Left ventricle myocardium superior (tissue), 1 donor: ENCODE measurements around the gene ST6GALNAC6. TPM values are rescaled to one million over a fixed set of nuclear protein-coding genes. Genes with fewer than 3 reads are reported as not detected.
"Not testable (repeated sequence)": the region's sequence is repeated elsewhere in the genome, so short reads cannot be mapped to it uniquely, and the experiment has no call there.

Experiments used
- ATAC-seq: fragments of 200-7000 bp; cut with Tn5 transposase; one replicate; pipeline ENCODE4 v1.9.1; 2020; ENCODE audit warnings: mild to moderate bottlenecking, moderate library complexity
- DNase-seq: peaks from one replicate; pipeline ENCODE4 v3.0.0-alpha.2; 2020
- intact Hi-C: fragments of 100-400 bp; cut with micrococcal nuclease; formaldehyde crosslinking; loops from one replicate; pipeline ENCODE4 v1.11.0; 2022
- total RNA-seq: library from RNA; stranded (reverse); fragmentation: NEBNext Ultra II Directional; extraction: Animal tissue kit (Norgen Biotek cat#: 25700); gene quantifications from one replicate; pipeline ENCODE4 v1.2.1, GENCODE V29; 2021
- donor health status: DM: no; HTN: yes; CAD: no; lungs with severe emphysema.

The ST6GALNAC6 gene
- total RNA-seq, 1 donor from 2014 or later, result 50.5 TPM

DNA sequence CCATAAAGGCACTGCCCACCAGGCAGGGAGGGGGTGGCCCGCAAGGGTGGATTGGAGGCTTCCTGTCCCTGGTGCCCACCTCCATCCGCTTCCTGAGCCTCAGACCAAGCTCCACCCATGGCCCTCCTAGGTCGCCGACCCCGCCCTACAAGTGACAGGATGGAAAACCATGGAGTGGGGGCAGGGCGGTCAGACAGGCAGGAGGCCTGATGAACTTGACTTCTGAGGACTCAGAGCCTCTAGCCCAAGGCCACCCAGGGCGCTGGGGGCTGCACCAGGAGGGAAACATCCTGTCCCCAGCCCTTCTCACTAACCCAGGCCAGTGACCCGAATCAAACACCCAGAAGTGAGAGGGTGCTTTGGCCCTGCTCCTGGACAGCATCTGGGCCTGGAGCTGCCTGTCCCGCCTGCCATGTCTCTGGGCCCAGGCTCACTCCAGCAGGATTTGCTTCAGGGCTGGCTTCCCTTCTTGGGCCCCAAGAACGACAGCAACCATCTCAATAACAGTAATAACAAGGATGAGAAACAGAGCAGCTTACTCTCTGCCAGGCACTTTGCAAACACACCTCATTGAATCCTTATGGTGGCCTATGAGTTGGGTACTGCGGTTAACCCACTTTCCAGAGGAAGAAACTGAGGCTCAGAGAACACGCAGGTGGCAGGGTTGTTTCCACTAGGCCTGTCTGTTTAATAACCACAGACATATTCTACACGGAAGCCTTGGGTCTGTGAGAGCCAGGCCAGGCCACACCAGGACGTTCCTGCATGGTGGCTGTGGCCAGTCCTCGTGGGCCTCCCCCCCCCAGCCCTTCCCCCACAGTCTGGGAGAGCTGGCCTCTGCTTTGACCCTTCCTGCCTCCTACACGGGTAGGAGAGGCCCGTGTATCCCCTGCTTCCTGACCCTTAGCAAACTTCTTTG lies 4.4 kb upstream of the ST6GALNAC6 start:
- DNase-seq (peak; percentile 83), ATAC-seq (peak; percentile 43)
- intact Hi-C loops, result no loop called here

DNA sequence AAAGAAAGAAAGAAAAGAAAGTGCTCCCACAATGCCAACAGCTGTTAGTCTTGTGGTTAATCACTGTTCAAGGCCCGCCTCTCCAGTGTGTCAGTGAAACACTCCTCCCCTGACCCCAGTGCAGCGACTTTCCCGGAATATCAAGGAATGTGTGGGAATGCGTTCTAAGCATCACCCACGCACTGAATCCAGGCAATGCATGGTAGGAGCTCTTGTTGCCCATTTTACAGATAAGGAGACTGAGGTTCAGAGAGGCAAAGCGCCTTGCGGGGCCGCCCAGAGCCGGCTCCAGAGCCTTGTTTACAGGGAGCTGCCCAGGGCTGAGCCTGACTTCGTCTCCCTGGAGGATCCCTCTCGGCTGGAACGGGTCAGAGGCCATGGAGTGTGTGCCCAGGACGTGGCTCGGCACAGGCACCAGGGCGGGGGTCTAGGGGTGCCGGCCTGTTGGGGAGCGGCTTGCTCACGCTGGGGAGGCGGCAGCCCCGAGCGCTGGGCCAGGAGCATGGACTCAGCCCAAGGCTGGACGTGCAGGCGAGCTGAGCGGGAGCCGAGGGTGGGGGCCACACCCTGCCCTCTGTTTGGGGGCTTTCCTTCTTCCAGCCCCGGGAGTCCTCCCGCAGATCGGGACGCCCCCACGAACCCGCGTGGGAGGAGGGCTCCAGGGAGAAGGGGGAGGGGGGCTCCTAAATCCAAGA lies 823 bp downstream of the ST6GALNAC6 start:
- ATAC-seq (peak; percentile 58), DNase-seq (peak; percentile 69)
- intact Hi-C loops, result no loop called here

DNA sequence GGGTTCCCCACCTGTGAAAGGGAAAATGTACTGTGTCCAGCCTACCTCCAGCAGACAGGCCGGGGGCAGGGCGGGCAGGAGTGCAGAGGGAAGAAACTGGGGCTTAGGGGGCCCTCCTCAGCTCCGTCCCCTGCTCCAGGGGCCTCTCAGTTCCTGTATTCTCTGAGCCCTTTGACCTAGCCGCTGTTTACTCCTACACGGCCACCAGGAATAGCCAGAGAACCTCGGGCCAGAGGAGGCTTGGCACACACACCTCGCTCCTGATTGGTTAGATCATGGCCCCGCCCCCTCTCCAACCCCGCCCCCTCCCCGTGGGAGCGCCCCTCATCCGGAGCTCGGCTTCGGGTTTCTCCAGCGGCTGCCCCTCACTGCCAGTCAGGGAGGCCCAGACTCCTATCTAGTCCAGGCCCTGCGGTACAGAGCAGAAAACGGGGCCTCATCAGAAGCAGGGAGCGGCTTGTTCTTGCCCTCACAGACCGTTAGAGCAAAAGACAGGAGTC lies 2.2 kb downstream of the ST6GALNAC6 start:
- intact Hi-C loops, result no loop called here
- peak; percentile 86 for ATAC-seq
- peak; percentile 87 for DNase-seq

DNA sequence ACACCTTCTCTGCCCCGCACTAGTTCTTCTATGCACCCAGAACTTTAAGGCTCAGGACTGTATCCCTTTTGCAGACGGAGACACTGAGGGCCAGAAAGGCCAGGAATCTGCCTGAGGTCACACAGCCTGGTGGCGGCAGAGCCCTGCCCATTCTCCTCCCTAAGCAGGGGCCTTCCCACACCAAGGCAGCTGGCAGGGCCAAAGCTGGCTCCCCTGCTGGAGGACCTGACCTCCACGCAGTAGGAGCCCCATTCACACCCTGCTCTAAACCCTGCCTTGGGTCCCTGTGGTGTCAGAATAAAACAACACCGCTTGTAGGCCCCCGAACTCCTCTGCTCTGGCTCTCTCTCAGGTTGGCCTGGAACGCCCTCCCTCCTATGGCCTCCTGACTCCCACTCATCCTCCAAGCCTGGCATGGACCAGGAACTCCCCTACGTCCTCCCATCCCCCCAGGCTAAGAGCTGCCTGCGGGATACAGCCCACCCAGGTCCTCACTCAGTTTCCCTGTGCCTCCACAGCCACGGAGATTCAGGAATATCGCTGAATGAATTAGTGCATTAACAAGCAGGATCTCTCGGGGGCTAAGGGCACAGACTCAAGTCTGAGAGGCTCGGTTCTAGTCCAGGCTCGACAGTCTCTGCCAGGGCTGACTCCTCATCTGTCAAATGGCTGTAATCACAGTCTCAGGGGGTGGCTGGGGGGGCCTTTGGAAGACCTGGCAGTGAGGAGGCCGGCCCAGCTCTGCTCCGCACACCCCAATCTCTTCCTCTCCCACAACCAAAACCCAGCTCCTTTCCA lies 2.8 kb downstream of the ST6GALNAC6 start:
- ATAC-seq, result no peak
- intact Hi-C loops, result no loop called here
- DNase-seq, result no peak

DNA sequence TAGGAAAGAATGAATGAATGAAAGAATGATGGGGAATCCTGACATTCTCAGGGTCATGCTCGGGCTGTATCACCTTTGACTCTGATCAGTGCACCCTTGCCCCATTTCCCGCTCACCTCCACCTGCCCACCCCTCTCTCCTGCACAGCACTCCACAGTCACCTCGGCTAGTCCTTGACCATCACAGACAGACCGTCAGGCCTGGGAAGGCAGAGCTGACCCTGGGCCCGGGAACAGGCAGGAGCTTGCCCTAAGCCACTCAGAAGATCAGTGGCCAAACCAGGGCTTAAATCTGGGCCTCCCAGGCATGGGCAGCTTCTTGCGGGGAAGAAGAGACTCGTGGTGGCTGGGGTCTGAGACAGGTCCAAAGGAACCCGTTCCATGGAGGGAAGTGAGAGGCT lies 3.6 kb downstream of the ST6GALNAC6 start:
- intact Hi-C loops, result no loop called here
- DNase-seq, result no peak
- no peak for ATAC-seq

DNA sequence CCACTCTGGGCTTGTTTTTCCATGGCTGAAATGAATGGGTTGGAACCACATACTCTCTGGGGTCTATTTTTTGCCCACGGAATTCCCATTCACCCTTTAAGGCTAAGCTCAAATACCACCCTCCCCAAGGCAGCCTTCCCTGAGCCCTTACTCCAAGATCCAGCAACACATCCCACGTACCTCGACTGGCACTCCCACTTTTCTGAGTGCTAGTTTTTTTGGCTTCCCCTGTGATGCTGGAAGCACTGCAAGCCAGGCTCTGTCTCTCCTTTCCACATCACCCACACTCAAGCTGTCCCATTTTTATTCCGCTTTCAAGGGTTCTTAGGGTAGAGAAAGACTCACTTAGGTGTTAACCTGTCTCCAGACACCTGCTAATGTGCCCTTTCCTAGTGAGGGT lies 6.0 kb downstream of the ST6GALNAC6 start:
- intact Hi-C loops, result no loop called here
- DNase-seq (no peak), ATAC-seq (no peak)

DNA sequence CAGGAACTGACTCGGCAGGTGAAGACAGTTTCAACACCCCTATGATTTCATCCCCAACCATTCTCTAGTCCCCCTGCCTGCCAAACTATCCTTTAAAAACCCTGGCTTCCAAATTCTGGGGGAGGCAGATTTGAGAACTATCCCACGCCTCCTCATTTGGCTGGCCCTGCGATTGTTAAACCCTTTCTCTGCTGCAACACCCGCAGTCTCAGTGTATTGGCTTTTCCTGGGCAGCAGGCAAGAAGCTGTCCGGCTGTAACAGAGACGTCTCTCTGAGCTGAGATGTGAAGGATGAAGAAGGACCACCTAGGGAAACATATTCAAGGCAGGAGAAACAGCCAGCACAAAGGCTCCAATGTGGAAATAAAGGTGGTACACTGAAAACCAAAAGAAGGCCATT lies 6.6 kb downstream of the ST6GALNAC6 start:
- no peak for ATAC-seq
- intact Hi-C loops, result no loop called here
- no peak for DNase-seq

DNA sequence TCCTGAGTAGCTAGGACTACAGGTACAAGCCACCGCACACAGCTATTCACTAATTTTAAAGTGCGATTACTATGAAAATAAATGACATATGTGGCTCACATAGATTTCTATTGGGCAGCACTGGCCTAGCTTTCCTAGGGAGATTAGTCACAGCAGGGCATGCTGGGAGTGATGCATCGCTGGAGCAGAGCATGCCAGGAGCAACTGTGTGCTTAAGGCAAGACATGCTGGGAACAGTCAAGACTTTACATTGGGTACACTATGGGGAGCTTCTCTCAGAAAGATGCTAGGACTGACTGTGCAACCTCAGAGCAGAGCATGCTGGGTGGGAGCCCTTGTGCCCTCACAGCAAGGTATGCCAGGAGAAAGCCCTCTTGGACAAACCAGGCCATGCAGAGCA lies 9.3 kb downstream of the ST6GALNAC6 start:
- intact Hi-C loops, result no loop called here
- ATAC-seq (no peak), DNase-seq (no peak)

DNA sequence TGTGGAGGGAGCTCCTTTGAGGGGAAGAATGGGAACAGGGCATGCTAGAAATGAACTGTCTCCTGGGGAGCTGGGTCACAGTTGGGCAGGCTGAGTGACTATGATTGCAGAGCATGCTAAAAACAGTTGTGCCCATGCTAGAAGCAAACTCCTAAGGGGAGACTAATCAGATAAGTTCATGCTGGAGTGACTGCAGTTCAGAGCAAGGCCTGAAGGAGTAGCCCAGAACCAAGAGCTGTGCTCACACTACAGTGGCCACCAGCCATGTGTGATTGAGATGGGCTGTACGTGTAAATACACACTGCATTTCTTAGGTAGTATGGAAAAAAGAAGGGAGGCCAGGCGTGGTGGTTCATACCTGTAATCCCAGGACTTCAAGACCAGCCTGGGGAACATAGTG lies 11.6 kb downstream of the ST6GALNAC6 start:
- intact Hi-C loops, result no loop called here
- no peak for ATAC-seq
- no peak for DNase-seq

DNA sequence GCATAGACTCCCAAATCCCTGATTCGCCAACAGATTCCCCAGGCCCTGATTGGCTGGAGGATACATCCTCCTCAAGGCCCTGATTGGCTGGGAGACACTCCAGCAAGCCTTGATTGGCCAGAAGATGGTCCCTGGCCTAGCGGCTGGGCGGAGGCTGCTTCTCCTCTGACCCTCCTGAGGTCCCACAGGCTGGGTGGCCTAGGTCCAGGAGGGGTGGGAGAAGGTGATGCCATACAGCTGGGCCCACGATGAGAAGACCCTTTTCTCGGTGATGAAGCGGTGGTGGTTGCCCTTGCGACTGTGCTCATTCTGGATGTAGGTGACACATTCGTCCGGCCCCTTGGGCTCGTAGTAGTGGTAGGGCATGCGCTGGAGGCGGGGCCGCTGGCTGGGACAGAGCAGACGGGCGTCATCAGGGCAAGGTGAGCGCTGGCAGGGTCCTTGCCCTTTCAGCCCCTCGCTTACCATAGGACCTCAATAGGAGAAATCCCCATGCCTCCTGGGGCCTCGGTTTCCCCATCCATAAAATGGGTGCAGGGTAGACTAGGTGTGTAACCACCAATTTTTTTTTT lies 12.9 kb downstream of the ST6GALNAC6 start:
- ATAC-seq (no peak), DNase-seq (no peak)
- intact Hi-C loops, result no loop called here

DNA sequence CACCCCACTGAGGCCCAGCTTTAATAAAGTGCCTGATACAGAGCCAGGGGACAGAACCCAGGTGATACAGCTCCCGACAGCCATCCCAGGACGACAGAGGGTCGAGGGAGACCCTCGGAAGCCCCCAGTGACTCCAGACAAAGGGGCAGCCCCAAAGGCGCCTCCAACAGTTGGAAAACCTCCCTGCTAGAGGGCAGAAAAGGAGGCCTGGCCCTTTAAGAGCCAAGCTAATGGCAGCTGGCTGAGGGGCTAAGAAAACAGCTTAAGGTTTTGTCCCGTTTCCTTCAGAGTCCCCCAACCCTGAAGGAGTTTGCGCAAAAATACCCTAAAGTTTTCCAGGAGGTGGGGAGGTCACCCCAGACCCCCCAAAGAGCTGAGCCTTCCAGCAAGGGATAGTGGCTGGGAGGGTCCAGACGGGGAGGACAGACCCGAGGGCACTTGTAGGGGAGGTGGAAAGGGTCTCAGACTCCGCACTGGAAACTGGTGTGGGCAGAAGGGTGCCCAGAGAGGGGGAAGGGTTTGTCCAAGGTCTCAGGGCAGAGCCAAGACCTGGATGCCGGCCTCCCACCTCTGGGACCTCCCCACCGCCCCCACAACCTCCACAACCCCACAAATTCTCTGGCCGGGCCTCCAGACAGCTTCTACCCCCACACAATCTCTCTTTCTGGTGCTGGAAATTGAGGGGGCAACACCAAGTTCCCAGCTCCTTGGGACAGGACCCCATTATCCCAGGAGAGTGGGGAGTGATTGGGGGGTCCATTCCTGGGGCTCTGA lies 13.7 kb downstream of the ST6GALNAC6 start:
- ATAC-seq, result no peak
- no peak for DNase-seq
- intact Hi-C loops, result no loop called here

DNA sequence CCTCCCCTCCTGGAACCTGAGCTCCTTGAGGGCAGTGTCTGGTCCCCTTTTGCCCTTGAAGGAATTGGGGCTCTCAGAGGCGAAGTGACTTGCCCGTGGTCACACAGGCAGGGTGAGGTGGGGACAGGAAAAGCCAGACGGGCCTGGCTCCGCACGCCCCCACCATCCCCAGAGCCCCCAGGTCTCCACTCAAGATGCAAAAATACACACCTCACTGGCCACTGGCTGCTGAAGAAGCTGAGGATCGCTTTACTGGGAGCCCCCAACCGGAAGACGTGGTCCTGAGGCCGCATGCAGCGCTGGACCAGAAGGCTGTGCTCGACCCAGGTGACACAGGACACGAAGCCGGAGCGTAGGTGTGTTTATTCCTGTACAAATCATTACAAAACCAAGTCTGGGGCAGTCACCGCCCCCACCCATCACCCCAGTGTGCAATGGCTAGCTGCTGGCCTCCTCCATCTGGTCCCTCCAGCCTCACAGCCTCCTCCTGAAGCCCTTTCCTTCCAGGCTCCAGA lies 14.4 kb downstream of the ST6GALNAC6 start:
- ATAC-seq (no peak), DNase-seq (no peak)
- intact Hi-C loops, result no loop called here

GRCh38 chr9:127884427-127884911 lies 14.9 kb downstream of the ST6GALNAC6 start:
- peak; percentile 72 for DNase-seq
- intact Hi-C loops, result no loop called here
- ATAC-seq, result peak; percentile 69

GRCh38 chr9:127883959-127884358 lies 15.4 kb downstream of the ST6GALNAC6 start:
- intact Hi-C loops, result no loop called here
- peak; percentile 4 for ATAC-seq

GRCh38 chr9:127881715-127882114 lies 17.7 kb downstream of the ST6GALNAC6 start:
- DNase-seq, intact Hi-C loops, ATAC-seq: not testable (repeated sequence)

More at GRCh38 chr9:127883959-127884358, 15.4 kb downstream of the ST6GALNAC6 start:
- no peak for DNase-seq

GRCh38 chr9:127880143-127880542 lies 19.3 kb downstream of the ST6GALNAC6 start:
- DNase-seq, result no peak
- intact Hi-C loops, result no loop called here
- ATAC-seq, result no peak

GRCh38 chr9:127878652-127879390 lies 20.6 kb downstream of the ST6GALNAC6 start:
- DNase-seq (no peak), ATAC-seq (no peak)
- intact Hi-C loops, result loop anchor here (10.0 kb wide), 1 partner anchor 94 kb away; the partner anchor contains the start of gene CDK9
